SK-N-SH treated with all-trans-retinoic acid at 6 μM for 48 hours (cell line): ENCODE results near the gene RAD51B.

Experiments used
- ATAC-seq: fragments of 200-7000 bp; cut with Tn5 transposase; 3 replicates; pipeline ENCODE4 v1.9.1; 2020; ENCODE audit warnings: mild to moderate bottlenecking, moderate library complexity
- CREB5 ChIP-seq: fragments of 250-450 bp; sonication (Bioruptor Pico); IDR thresholded peaks from 2 replicates; pipeline ENCODE4 v1.5.1; 2020; ENCODE audit warnings: low read depth, mild to moderate bottlenecking, moderate library complexity
- CSRNP3 ChIP-seq: fragments of 250-450 bp; sonication (Bioruptor Pico); IDR thresholded peaks from 2 replicates; pipeline ENCODE4 v1.5.1; 2021; ENCODE audit warnings: mild to moderate bottlenecking, moderate library complexity
- ESRRG ChIP-seq: fragments of 250-450 bp; sonication (Bioruptor Pico); IDR thresholded peaks from 2 replicates; pipeline ENCODE4 v1.6.1; 2021; ENCODE audit warnings: mild to moderate bottlenecking
- ISL1 ChIP-seq: fragments of 250-450 bp; sonication (Bioruptor Pico); IDR thresholded peaks from 2 replicates; pipeline ENCODE4 v2.1.2; 2022; ENCODE audit warnings: mild to moderate bottlenecking, moderate library complexity
- PATZ1 ChIP-seq: fragments of 250-450 bp; sonication (Bioruptor Pico); IDR thresholded peaks from 2 replicates; pipeline ENCODE4 v1.8.0; 2020; ENCODE audit warnings: mild to moderate bottlenecking, moderate library complexity, borderline replicate concordance
- POU6F1 ChIP-seq: fragments of 250-450 bp; sonication (Bioruptor Pico); IDR thresholded peaks from 2 replicates; pipeline ENCODE4 v1.8.0; 2021; ENCODE audit warnings: low read depth, mild to moderate bottlenecking, moderate library complexity, borderline replicate concordance
- PPARA ChIP-seq: fragments of 250-450 bp; sonication (Bioruptor Pico); IDR thresholded peaks from 2 replicates; pipeline ENCODE4 v1.5.0; 2020; ENCODE audit warnings: mild to moderate bottlenecking, borderline replicate concordance
- RARB ChIP-seq: fragments of 250-450 bp; sonication (Bioruptor Pico); IDR thresholded peaks from 2 replicates; pipeline ENCODE4 v1.8.0; 2021; ENCODE audit warnings: mild to moderate bottlenecking, moderate library complexity
- SNAI2 ChIP-seq: fragments of 250-450 bp; sonication (Bioruptor Pico); IDR thresholded peaks from 2 replicates; pipeline ENCODE4 v1.5.0; 2020; ENCODE audit warnings: mild to moderate bottlenecking, moderate library complexity
- TCF4 ChIP-seq: fragments of 250-450 bp; sonication (Bioruptor Pico); IDR thresholded peaks from 2 replicates; pipeline ENCODE4 v1.8.0; 2021; ENCODE audit warnings: mild to moderate bottlenecking, moderate library complexity, borderline replicate concordance
- TOX ChIP-seq: fragments of 250-450 bp; sonication (Bioruptor Pico); IDR thresholded peaks from 2 replicates; pipeline ENCODE4 v1.8.0; 2021; ENCODE audit warnings: mild to moderate bottlenecking, moderate library complexity, borderline replicate concordance
- TSHZ2 ChIP-seq: fragments of 250-450 bp; sonication (Bioruptor Pico); IDR thresholded peaks from 2 replicates; pipeline ENCODE4 v1.5.0; 2020; ENCODE audit warnings: mild to moderate bottlenecking, moderate library complexity
- ZC3H10 ChIP-seq: fragments of 250-450 bp; sonication (Bioruptor Pico); IDR thresholded peaks from 2 replicates; pipeline ENCODE4 v1.5.1; 2021; ENCODE audit warnings: mild to moderate bottlenecking, moderate library complexity
- ZFP3 ChIP-seq: fragments of 250-450 bp; sonication (Bioruptor Pico); IDR thresholded peaks from 2 replicates; pipeline ENCODE4 v1.5.0; 2020; ENCODE audit warnings: mild to moderate bottlenecking, moderate library complexity
- ZFP30 ChIP-seq: fragments of 450-650 bp; formaldehyde crosslinking; IDR thresholded peaks from 2 replicates; pipeline ENCODE4 v1.5.0; 2022; ENCODE audit warnings: mild to moderate bottlenecking, moderate library complexity
- ZNF70 ChIP-seq: fragments of 450-650 bp; formaldehyde crosslinking; IDR thresholded peaks from 2 replicates; pipeline ENCODE4 v1.5.0; 2020; ENCODE audit warnings: mild to moderate bottlenecking, moderate library complexity
- ZNF8 ChIP-seq: fragments of 450-650 bp; formaldehyde crosslinking; IDR thresholded peaks from 2 replicates; pipeline ENCODE4 v1.5.0; 2020; ENCODE audit warnings: mild to moderate bottlenecking, moderate library complexity

RAD51B gene

GRCh38 chr14:68689511-68689910, 869.9 kb downstream of the RAD51B start (continued):
- TF ChIP-seq CSRNP3 (no peak), ZFP3 (no peak), POU6F1 (CRISPR knock-in tag) (no peak), ESRRG (CRISPR knock-in tag) (no peak), ISL1 (CRISPR knock-in tag) (no peak), ZNF70 (no peak), ZC3H10 (no peak)

- no peak for ATAC-seq
- TF ChIP-seq ZNF70, result no peak
- TF ChIP-seq ZC3H10, result no peak
- no peak for TF ChIP-seq ZFP30 (CRISPR knock-in tag)
- TF ChIP-seq ZFP3, result no peak
- no peak for TF ChIP-seq SNAI2
- TF ChIP-seq PATZ1 (CRISPR knock-in tag), result no peak
- no peak for TF ChIP-seq RARB
These were observed 870.7 kb downstream of the RAD51B start for GRCh38 chr14:68690089-68690958.

GRCh38 chr14:68691031-68691791, 871.6 kb downstream of the RAD51B start:
- no peak for ATAC-seq
- TF ChIP-seq ZC3H10 (no peak), ZNF70 (no peak), TSHZ2 (CRISPR knock-in tag) (no peak), ZNF8 (CRISPR knock-in tag) (no peak), PPARA (CRISPR knock-in tag) (no peak), RARB (no peak), CREB5 (CRISPR knock-in tag) (no peak), PATZ1 (CRISPR knock-in tag) (no peak), ZFP3 (no peak), TOX (CRISPR knock-in tag) (no peak), CSRNP3 (no peak), TCF4 (CRISPR knock-in tag) (no peak), ISL1 (CRISPR knock-in tag) (no peak)
